K562 (cell line): ENCODE measurements around the gene NPAS3. TPM values are rescaled to one million over a fixed set of nuclear protein-coding genes. Genes with fewer than 3 reads are reported as not detected.

Experiments used
- ATAC-seq: fragments of 200-7000 bp; cut with Tn5 transposase; 3 replicates; pipeline ENCODE4 v1.9.1; 2020; ENCODE audit warnings: moderate library complexity
- BruUV-seq: library from RNA; stranded (reverse); fragments of 400-500 nt; replicated peaks from 2 replicates; lab custom pipeline; 2021; lab: Mats Ljungman, UMichigan
- CTCF ChIA-PET: fragments of 300-600 bp; formaldehyde crosslinking; extraction: SDS; loops from one replicate; lab custom pipeline; 2021; ENCODE audit warnings: low intra/inter-chr PET ratio; lab: Yijun Ruan, JAX
- POLR2A ChIA-PET: fragments of 300-600, 350-650 bp; sonication (Branson Sonifier 250); formaldehyde crosslinking; extraction: SDS; loops from one replicate; lab custom pipeline; 2021; ENCODE audit warnings: antibody characterized with exemption, inconsistent platforms; lab: Yijun Ruan, JAX
- DNase-seq, 4 experiments: peaks; one replicate each; pipeline versions ENCODE4 v3.0.0 to v3.0.0-alpha.2; 2011 to 2018; ENCODE audit warnings: low spot score in 3 of 4, mixed read lengths in 3 of 4; ENCODE audit errors: extremely low read depth in 1 of 4
- FAIRE-seq: peaks from 2 replicates; lab custom pipeline; 2011; peaks lifted over from hg19 to GRCh38; lab: Jason Lieb, UNC
- H2AFZ ChIP-seq: 2 replicates; pipeline ENCODE4 v1.6.0; 2011; ENCODE audit warnings: low read depth, low read length, control low read depth, inconsistent platforms
- H3K27ac ChIP-seq: fragments of 200-600 bp; 3 replicates; pipeline ENCODE4 v1.8.0; 2011; ENCODE audit warnings: low read depth, mild to moderate bottlenecking, control low read depth, inconsistent platforms, low read length, moderate library complexity, mixed read lengths; ENCODE audit errors: extremely low read depth
- H3K27me3 ChIP-seq, 2 experiments: fragments of 300-600 bp in 1 of 2; 2 replicates in 1 of 2; 3 replicates in 1 of 2; pipeline versions ENCODE4 v1.6.0 to v1.8.0; 2011; ENCODE audit warnings: inconsistent platforms in 2 of 2, low read length in 2 of 2, mild to moderate bottlenecking in 1 of 2, mixed read lengths in 1 of 2, moderate library complexity in 1 of 2; ENCODE audit not compliant: control insufficient read depth in 2 of 2, insufficient read depth in 2 of 2
- H3K36me3 ChIP-seq: fragments of 300-600 bp; 3 replicates; pipeline ENCODE4 v1.8.0; 2011; ENCODE audit warnings: mild to moderate bottlenecking, low read length, inconsistent platforms; ENCODE audit not compliant: control insufficient read depth, insufficient read depth
- H3K4me1 ChIP-seq, 2 experiments: fragments of 200-600 bp in 1 of 2; replicated peaks in 1 of 2; 2 replicates in 1 of 2; 3 replicates in 1 of 2; pipeline versions ENCODE4 v1.5.1 to v1.8.0; 2011; ENCODE audit warnings: inconsistent platforms in 2 of 2, low read length in 2 of 2, mild to moderate bottlenecking in 1 of 2, mixed read lengths in 1 of 2, moderate library complexity in 1 of 2; ENCODE audit not compliant: control insufficient read depth in 2 of 2, insufficient read depth in 2 of 2
- H3K4me2 ChIP-seq: 2 replicates; pipeline ENCODE4 v1.6.1; 2011; ENCODE audit warnings: low read length, control low read depth, inconsistent platforms, mixed read lengths; ENCODE audit not compliant: insufficient read depth
- H3K4me3 ChIP-seq: fragments of 200-600 bp; sonication (generic), shearing (Covaris generic); 2 replicates; pipeline ENCODE4 v1.5.1; 2016; ENCODE audit warnings: control low read depth, inconsistent platforms
- H3K79me2 ChIP-seq: fragments of 200-600 bp; 3 replicates; pipeline ENCODE4 v1.8.0; 2011; ENCODE audit warnings: low read length, inconsistent platforms; ENCODE audit not compliant: control insufficient read depth, insufficient read depth
- H3K9ac ChIP-seq, 2 experiments: 2 replicates each; pipeline versions ENCODE4 v1.6.0 to v1.6.1; 2011; ENCODE audit warnings: low read depth in 2 of 2, low read length in 2 of 2, control low read depth in 1 of 2, inconsistent platforms in 1 of 2, mild to moderate bottlenecking in 1 of 2, mixed read lengths in 1 of 2; ENCODE audit not compliant: insufficient read depth in 1 of 2
- H3K9me1 ChIP-seq: one replicate; pipeline ENCODE4 v1.6.0; 2011; ENCODE audit warnings: inconsistent platforms, mild to moderate bottlenecking, low read length, moderate library complexity; ENCODE audit not compliant: control insufficient read depth, insufficient read depth
- H3K9me3 ChIP-seq: replicated peaks from 2 replicates; pipeline ENCODE4 v1.5.1; 2011; ENCODE audit warnings: low read depth, low read length, inconsistent platforms; ENCODE audit not compliant: control insufficient read depth, insufficient read depth
- H4K20me1 ChIP-seq: replicated peaks from 2 replicates; pipeline ENCODE4 v1.6.1; 2011; ENCODE audit warnings: low read length, inconsistent platforms, mixed read lengths; ENCODE audit not compliant: control insufficient read depth, insufficient read depth
- DPF2 ChIP-seq: fragments of 450-650 bp; IDR thresholded peaks from 2 replicates; pipeline ENCODE4 v1.6.1; 2016
- GABPA ChIP-seq: fragments of 200-800 bp; sonication (Bioruptor generic); conservative IDR thresholded peaks from 2 replicates; pipeline ENCODE4 v1.6.1; 2016; ENCODE audit warnings: low read depth, missing genetic modification characterization, missing compliant biosample characterization
- GATAD2B ChIP-seq: fragments of 450-650 bp; IDR thresholded peaks from 2 replicates; pipeline ENCODE4 v1.6.1; 2017; ENCODE audit warnings: mild to moderate bottlenecking, borderline replicate concordance
- HNRNPUL1 ChIP-seq: fragments of 200-400 bp; formaldehyde crosslinking; IDR thresholded peaks from 2 replicates; pipeline ENCODE4 v1.6.1; 2017; ENCODE audit warnings: low read length
- KLF16 ChIP-seq: IDR thresholded peaks from 2 replicates; pipeline ENCODE4 v1.6.1; 2016; ENCODE audit warnings: antibody characterized with exemption
- MCM7 ChIP-seq, 2 experiments: fragments of 450-650 bp; IDR thresholded peaks; 2 replicates each; pipeline ENCODE4 v1.6.1; 2016 to 2018
- MYBL2 ChIP-seq, 2 experiments: fragments of 450-650 bp in 1 of 2; sonication (generic) in 1 of 2; formaldehyde crosslinking in 1 of 2; IDR thresholded peaks; 2 replicates each; pipeline versions ENCODE4 v1.6.1 to v1.8.1; 2017 to 2022; ENCODE audit warnings: borderline replicate concordance in 1 of 2, inconsistent platforms in 1 of 2, low read depth in 1 of 2, mild to moderate bottlenecking in 1 of 2, missing genetic modification reagents in 1 of 2, moderate library complexity in 1 of 2
- TCF3 ChIP-seq: sonication (generic); formaldehyde crosslinking; IDR thresholded peaks from 2 replicates; pipeline ENCODE4 v1.4.0; 2020; ENCODE audit warnings: mild to moderate bottlenecking, missing genetic modification reagents
- TRIM28 ChIP-seq: fragments of 450-650 bp; IDR thresholded peaks from 2 replicates; pipeline ENCODE4 v1.6.1; 2017
- ZBTB7A ChIP-seq: IDR thresholded peaks from 2 replicates; pipeline ENCODE4 v1.6.1; 2011; ENCODE audit warnings: low read depth, mild to moderate bottlenecking, low read length, moderate library complexity, borderline replicate concordance; ENCODE audit not compliant: control insufficient read depth
- ZBTB8A ChIP-seq: fragments of 450-650 bp; IDR thresholded peaks from 2 replicates; pipeline ENCODE4 v1.6.1; 2018; ENCODE audit warnings: mild to moderate bottlenecking, moderate library complexity; ENCODE audit not compliant: partially characterized antibody
- WGBS: fragments of 100-300 bp; shearing (Covaris generic); methylation state at CpG from one replicate; pipeline ENCODE4 v1.1.6; 2016; ENCODE audit warnings: low coverage, mixed read lengths; ENCODE audit not compliant: insufficient coverage; ENCODE audit errors: missing lambda C conversion rate; 5-methylcytosine and 5-hydroxymethylcytosine counted together
- in situ Hi-C: fragments of 300-500 bp; cut with MboI; formaldehyde crosslinking; loops from 4 replicates; pipeline ENCODE4 v1.15.0; 2018; ENCODE audit warnings: inconsistent platforms, mixed read lengths
- intact Hi-C: fragments of 100-400 bp; cut with micrococcal nuclease; formaldehyde crosslinking; loops from 2 replicates; pipeline ENCODE4 v1.14.2; 2022
- polyA plus RNA-seq, 8 experiments: library from polyadenylated mRNA; depleted of rRNA in 4 of 8; stranded (reverse) in 5 of 8; unstranded in 3 of 8; fragments of >200 nt; fragmentation: Nextera tagmentation in 2 of 8; fragmentation: Illumina TruSeq in 1 of 8; extraction: Ambion mirVana in 2 of 8; extraction: Trizol in 1 of 8; gene quantifications; 2 replicates each; pipeline versions ENCODE4 v1.2.1 to v1.2.3, GENCODE V29; 2011 to 2014; ENCODE audit warnings: inconsistent platforms in 1 of 8, missing spikeins in 1 of 8
- total RNA-seq, 7 experiments: library from RNA; depleted of rRNA in 6 of 7; stranded (reverse); fragments of >200 nt in 6 of 7; fragmentation: Illumina TruSeq in 2 of 7; extraction: Trizol in 2 of 7; gene quantifications; 2 replicates each; pipeline versions ENCODE4 v1.2.1 to v1.2.3, GENCODE V29; 2011 to 2021; ENCODE audit warnings: low replicate concordance in 1 of 7
- TF ChIP-seq, protein P1 (sequence below), 2 experiments: fragments of 200-800 bp in 1 of 2; sonication (Bioruptor generic) in 1 of 2; sonication (generic) in 1 of 2; formaldehyde crosslinking in 1 of 2; IDR thresholded peaks in 1 of 2; conservative IDR thresholded peaks in 1 of 2; 2 replicates each; pipeline versions ENCODE4 v1.5.0 to v1.6.1; 2016 to 2020; ENCODE audit warnings: missing compliant biosample characterization in 1 of 2, missing genetic modification characterization in 1 of 2, missing genetic modification reagents in 1 of 2
- TF ChIP-seq, protein P2 (sequence below), 2 experiments: IDR thresholded peaks in 1 of 2; conservative IDR thresholded peaks in 1 of 2; 2 replicates each; pipeline ENCODE4 v1.6.1; 2016; ENCODE audit warnings: low read depth in 2 of 2, mild to moderate bottlenecking in 1 of 2, missing compliant biosample characterization in 1 of 2, missing genetic modification characterization in 1 of 2, moderate library complexity in 1 of 2

NPAS3 gene
- total and polyA plus RNA-seq, 9 of the 15 experiments (the other 6 are each of a cell fraction or from before 2014, with no cell fraction given), result 0.04 TPM; not detected in 8

DNA sequence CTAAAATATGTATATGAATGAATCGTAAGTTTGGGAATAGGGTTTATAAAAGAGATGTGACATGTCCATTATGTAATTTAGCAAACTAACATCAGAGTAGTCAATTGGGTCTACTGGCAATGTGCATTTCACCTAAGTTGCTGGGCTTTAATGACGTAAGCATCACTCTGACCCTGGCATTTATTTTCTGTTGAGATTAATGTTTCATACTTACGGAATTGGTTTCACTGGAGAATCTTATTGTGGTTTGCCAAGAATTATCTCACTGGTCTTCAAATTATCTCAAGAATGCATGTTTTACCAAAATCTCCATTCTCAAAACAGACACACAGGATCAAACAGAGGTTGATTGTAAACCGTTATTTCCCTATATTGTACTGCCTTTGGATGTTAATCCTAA, 437.1 kb downstream of the NPAS3 start:
- Histone ChIP-seq H3K9ac (no peak overlapping the region), H3K4me3 (no peak overlapping the region), H3K9me1 (no peaks in the 10 kb centered on the region), H3K4me1 (no peaks in the 10 kb centered on the region), H3K36me3 (no peaks in the 10 kb centered on the region), H3K79me2 (no peaks in the 10 kb centered on the region), H4K20me1 (no peaks in the 10 kb centered on the region), H3K27ac (no peak overlapping the region), H3K27me3 (no peaks in the 10 kb centered on the region), H3K9me3 (no peaks in the 10 kb centered on the region), H3K4me2 (no peak overlapping the region), H2AFZ (no peak overlapping the region)
- ChIA-PET CTCF (no interaction called here), POLR2A (no interaction called here)
- intact Hi-C loops, result no loop called here
- 21% methylated on average over 4 of the region's 4 CpGs for WGBS
- DNase-seq (no peak), ATAC-seq (no peak), FAIRE-seq (no peak)
- TF ChIP-seq ZBTB8A, result no peak
- no peak for TF ChIP-seq MYBL2 (IDR thresholded peaks at IDR 0.05; ENCODE audit: low read depth)
- no peak for TF ChIP-seq MYBL2 (CRISPR knock-in tag; IDR thresholded peaks at IDR 0.05; ENCODE audit: borderline replicate concordance)
- no TSS peak for BruUV-seq
- in situ Hi-C loops, result no loop called here

GRCh38 chr14:33376510-33376909, 437.8 kb downstream of the NPAS3 start:
- DNase-seq (no peak), ATAC-seq (no peak), FAIRE-seq (no peak)
- in situ Hi-C loops (no loop called here), intact Hi-C loops (no loop called here)
- no peak overlapping the region for H3K27ac ChIP-seq
- no peak overlapping the region for H3K4me2 ChIP-seq
- H4K20me1 ChIP-seq, result no peaks in the 10 kb centered on the region
- H3K9me1 ChIP-seq, result no peaks in the 10 kb centered on the region
- no peak overlapping the region for H3K4me3 ChIP-seq
- POLR2A ChIA-PET, result no interaction called here
- H3K9me3 ChIP-seq, result no peaks in the 10 kb centered on the region
- H2AFZ ChIP-seq, result no peak overlapping the region
- no peaks in the 10 kb centered on the region for H3K4me1 ChIP-seq
- BruUV-seq, result no TSS peak
- H3K79me2 ChIP-seq, result no peaks in the 10 kb centered on the region
- no peaks in the 10 kb centered on the region for H3K36me3 ChIP-seq
- 16% methylated on average over 3 of the region's 3 CpGs for WGBS
- no peak overlapping the region for H3K9ac ChIP-seq
- no peaks in the 10 kb centered on the region for H3K27me3 ChIP-seq
- CTCF ChIA-PET, result no interaction called here
- no peak for TF ChIP-seq ZBTB7A
- no peak for TF ChIP-seq MCM7 (IDR thresholded peaks at IDR 0.05)
- TF ChIP-seq, protein P1, sequence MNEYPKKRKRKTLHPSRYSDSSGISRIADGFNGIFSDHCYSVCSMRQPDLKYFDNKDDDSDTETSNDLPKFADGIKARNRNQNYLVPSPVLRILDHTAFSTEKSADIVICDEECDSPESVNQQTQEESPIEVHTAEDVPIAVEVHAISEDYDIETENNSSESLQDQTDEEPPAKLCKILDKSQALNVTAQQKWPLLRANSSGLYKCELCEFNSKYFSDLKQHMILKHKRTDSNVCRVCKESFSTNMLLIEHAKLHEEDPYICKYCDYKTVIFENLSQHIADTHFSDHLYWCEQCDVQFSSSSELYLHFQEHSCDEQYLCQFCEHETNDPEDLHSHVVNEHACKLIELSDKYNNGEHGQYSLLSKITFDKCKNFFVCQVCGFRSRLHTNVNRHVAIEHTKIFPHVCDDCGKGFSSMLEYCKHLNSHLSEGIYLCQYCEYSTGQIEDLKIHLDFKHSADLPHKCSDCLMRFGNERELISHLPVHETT (CRISPR knock-in tag; conservative IDR thresholded peaks at IDR 0.05 in 1 of 2, IDR thresholded peaks at IDR 0.05 in 1 of 2), result no peak
- TF ChIP-seq, protein P2, sequence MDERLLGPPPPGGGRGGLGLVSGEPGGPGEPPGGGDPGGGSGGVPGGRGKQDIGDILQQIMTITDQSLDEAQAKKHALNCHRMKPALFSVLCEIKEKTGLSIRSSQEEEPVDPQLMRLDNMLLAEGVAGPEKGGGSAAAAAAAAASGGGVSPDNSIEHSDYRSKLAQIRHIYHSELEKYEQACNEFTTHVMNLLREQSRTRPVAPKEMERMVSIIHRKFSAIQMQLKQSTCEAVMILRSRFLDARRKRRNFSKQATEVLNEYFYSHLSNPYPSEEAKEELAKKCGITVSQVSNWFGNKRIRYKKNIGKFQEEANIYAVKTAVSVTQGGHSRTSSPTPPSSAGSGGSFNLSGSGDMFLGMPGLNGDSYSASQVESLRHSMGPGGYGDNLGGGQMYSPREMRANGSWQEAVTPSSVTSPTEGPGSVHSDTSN (CRISPR knock-in tag; IDR thresholded peaks at IDR 0.05; ENCODE audit: low read depth), result no peak
- TF ChIP-seq, protein P2 (tag; conservative IDR thresholded peaks at IDR 0.05; ENCODE audit: low read depth), result no peak
- TF ChIP-seq TRIM28, result no peak
- TF ChIP-seq DPF2, result no peak
- no peak for TF ChIP-seq HNRNPUL1
- no peak for TF ChIP-seq KLF16
- TF ChIP-seq GATAD2B, result no peak
- TF ChIP-seq GABPA (tag), result no peak
- TF ChIP-seq TCF3 (CRISPR knock-in tag), result no peak
